HEK293 (cell line): ENCODE results near the gene IGDCC3.

Experiments
- ATF2 ChIP-seq: fragments of 450-650 bp; formaldehyde crosslinking; IDR thresholded peaks from 2 replicates; pipeline ENCODE4 v1.5.1; 2016; ENCODE audit warnings: missing biosample characterization, missing genetic modification characterization, low read depth
- CTCF ChIP-seq: fragments of 450-650 bp; formaldehyde crosslinking; IDR thresholded peaks from 2 replicates; pipeline ENCODE4 v1.5.1; 2016; ENCODE audit warnings: missing biosample characterization, missing genetic modification characterization
- KLF16 ChIP-seq: fragments of 450-650 bp; formaldehyde crosslinking; IDR thresholded peaks from 2 replicates; pipeline ENCODE4 v1.5.1; 2017; ENCODE audit warnings: missing biosample characterization, missing genetic modification characterization
- PRDM2 ChIP-seq: fragments of 450-650 bp; formaldehyde crosslinking; IDR thresholded peaks from 2 replicates; pipeline ENCODE4 v1.5.1; 2016; ENCODE audit warnings: missing biosample characterization, missing genetic modification characterization, borderline replicate concordance
- SP3 ChIP-seq: fragments of 450-650 bp; formaldehyde crosslinking; IDR thresholded peaks from 2 replicates; pipeline ENCODE4 v1.5.1; 2016; ENCODE audit warnings: missing biosample characterization, missing genetic modification characterization
- ZBTB49 ChIP-seq: fragments of 450-650 bp; formaldehyde crosslinking; IDR thresholded peaks from 2 replicates; pipeline ENCODE4 v1.5.1; 2016; ENCODE audit warnings: missing biosample characterization, missing genetic modification characterization, low read depth
- ZNF121 ChIP-seq: fragments of 450-650 bp; formaldehyde crosslinking; IDR thresholded peaks from 2 replicates; pipeline ENCODE4 v1.5.1; 2016; ENCODE audit warnings: missing biosample characterization, missing genetic modification characterization
- ZNF184 ChIP-seq: fragments of 450-650 bp; IDR thresholded peaks from 2 replicates; pipeline ENCODE4 v1.5.1; 2018; ENCODE audit warnings: missing biosample characterization, mild to moderate bottlenecking, missing genetic modification characterization
- ZNF214 ChIP-seq: fragments of 450-650 bp; formaldehyde crosslinking; IDR thresholded peaks from 2 replicates; pipeline ENCODE4 v1.5.1; 2017; ENCODE audit warnings: missing biosample characterization, mild to moderate bottlenecking, missing genetic modification characterization, borderline replicate concordance
- ZNF529 ChIP-seq: fragments of 450-650 bp; formaldehyde crosslinking; IDR thresholded peaks from 2 replicates; pipeline ENCODE4 v1.5.1; 2017; ENCODE audit warnings: missing genetic modification characterization, missing biosample characterization; ENCODE audit not compliant: insufficient replicate concordance
- ZNF549 ChIP-seq: fragments of 450-650 bp; IDR thresholded peaks from 2 replicates; pipeline ENCODE4 v1.5.1; 2018; ENCODE audit warnings: missing biosample characterization, missing genetic modification characterization, mild to moderate bottlenecking, inconsistent platforms, moderate library complexity
- ZNF701 ChIP-seq: fragments of 450-650 bp; formaldehyde crosslinking; IDR thresholded peaks from 2 replicates; pipeline ENCODE4 v1.5.1; 2016; ENCODE audit warnings: missing biosample characterization, missing genetic modification characterization
- ZNF707 ChIP-seq: fragments of 450-650 bp; formaldehyde crosslinking; IDR thresholded peaks from 2 replicates; pipeline ENCODE4 v1.5.1; 2016; ENCODE audit warnings: missing biosample characterization, missing genetic modification characterization

- TF ChIP-seq ZBTB49 (tag by site-specific recombination) (no peak), ZNF184 (no peak), ZNF707 (no peak), SP3 (tag by site-specific recombination) (no peak), ZNF121 (tag by site-specific recombination) (no peak), ZNF701 (tag by site-specific recombination) (no peak), KLF16 (tag by site-specific recombination) (no peak), ZNF549 (tag by site-specific recombination) (no peak), CTCF (tag by site-specific recombination) (no peak), ATF2 (tag by site-specific recombination) (no peak), PRDM2 (no peak), ZNF529 (tag by site-specific recombination) (no peak), ZNF214 (tag by site-specific recombination) (no peak)
Observed at GRCh38 chr15:65355988-65356353, 21.8 kb downstream of the IGDCC3 start.
